ENCODE data around the gene RHBDL1.

The RHBDL1 gene

DNA sequence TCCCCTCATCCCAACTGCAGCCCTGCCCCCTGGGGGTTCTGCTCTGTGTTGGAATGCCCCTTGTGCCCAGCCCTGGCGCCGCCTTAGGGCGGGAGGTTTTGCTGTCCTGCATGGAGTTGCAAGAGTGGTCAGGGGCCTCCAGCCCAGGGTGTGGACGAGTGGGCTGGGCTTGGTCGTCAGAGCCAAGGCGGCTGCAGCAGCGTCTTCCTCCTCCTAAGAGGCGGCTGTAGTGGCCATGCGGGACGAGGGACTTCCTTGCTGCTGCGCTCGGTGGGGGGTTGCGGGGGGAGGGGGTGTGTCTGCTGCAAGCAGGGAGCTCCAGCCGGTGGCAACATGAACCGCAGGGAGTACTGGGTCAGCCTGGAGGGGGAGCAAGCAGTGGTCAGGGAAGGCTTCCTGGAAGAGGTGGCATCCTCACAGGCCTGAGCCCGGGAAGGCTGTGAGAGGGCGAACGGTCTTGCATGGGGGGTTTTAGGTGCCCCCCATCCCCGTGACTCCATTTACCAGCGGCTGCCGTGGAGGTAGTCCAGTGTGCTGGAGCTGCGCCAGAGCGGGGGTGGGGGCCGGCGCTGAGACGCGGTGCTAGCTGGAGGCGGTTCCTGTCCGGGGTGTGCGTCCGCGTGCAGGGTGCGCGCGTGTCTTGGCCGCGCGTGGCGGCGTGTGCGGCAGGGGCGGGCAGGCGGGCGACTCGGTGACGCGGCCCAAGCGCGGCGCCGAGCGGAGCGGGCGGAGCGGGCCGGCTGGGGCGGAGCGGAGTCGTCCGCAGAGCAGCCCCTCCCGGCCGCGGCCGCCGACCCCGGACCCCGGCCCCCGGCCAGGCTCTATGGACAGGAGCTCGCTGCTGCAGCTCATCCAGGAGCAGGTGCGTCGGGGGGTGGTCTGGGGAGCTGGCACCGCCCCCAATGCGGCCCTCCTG, at the start of gene RHBDL1:
RHBDL1 (plus strand) TSS at position 704 of the 916 bp plus-strand sequence; CDS start at position 824, 120 bp downstream.
- TF ChIP-seq ZNF274 (IDR thresholded peaks at IDR 0.05; ENCODE audit: low read depth, low read length) = no peak
- no peak within 1 kb of the TSS for H3K4me3 ChIP-seq (ENCODE audit: low read length)

DNA sequence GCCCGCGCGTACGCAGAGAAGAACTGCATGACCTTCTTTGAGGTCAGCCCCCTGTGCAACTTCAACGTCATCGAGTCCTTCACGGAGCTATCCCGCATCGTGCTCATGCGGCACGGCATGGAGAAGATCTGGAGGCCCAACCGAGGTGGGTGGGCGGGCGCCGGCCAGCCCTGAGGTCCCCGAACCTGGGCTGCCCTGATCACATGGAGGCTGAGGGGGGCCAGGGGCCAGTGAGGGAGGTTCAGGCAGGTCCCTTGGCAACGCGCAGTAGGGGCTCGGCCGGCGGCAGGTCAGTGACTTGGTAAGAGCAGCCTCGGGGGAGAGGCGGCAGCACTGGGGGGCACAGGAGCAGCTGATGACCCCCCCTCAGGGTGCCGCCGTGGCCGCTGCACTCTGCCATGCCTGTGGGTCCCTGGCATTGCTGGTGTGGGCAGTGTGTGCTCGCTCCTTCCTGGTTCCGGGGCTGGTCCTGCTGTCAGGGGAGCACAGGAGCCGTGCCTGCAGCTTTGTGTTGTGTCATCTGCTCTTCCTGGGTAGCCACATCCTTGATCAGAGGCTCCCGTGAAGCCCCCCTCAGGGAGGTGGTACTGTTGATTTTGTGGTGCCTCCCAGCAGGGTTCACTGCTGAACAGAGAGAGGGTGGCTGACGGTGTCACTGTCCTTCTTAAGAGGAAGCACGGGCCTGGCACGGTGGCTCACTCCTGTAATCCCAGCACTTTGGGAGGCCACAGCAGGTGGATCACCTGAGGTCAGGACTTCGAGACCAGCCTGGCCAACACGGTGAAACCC, 49.3 kb upstream of the RHBDL1 start:
- no peak overlapping the region for H3K4me3 ChIP-seq (ENCODE audit: low read length)
- TF ChIP-seq ZNF274 (IDR thresholded peaks at IDR 0.05; ENCODE audit: low read depth, low read length) = no peak

DNA sequence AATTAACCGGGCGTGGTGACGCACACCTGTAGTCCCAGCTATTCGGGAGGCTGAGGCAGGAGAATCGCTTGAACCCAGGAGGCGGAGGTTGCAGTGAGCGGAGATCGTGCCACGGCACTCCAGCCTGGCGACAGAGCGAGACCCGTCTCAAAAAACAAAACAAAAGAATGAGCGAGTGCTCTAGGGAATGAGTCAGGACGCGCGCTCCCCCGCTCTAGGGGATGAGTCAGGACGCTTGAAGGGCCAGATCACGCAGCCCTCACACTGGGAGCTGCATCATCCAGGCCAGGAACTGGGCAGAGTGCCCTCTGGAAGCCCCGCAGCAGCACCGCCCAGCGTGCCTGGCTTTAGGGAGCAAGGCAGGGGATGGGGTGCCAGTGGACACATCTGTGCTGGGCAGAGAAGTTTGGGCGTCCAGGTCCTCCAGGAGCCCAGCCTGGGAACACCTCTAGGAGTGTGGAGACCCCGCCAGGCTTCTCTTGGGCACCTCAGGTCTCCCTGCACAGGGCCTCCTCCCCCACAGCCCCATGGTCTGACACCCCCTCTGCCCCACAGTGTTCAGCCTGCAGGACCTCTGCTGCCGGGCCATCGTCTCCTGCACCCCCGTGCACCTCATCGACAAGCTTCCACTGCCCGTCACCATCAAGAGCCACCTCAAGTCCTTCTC, 48.6 kb upstream of the RHBDL1 start:
- H3K4me3 ChIP-seq (ENCODE audit: low read length) = no peak overlapping the region
- no peak for TF ChIP-seq ZNF274 (IDR thresholded peaks at IDR 0.05; ENCODE audit: low read depth, low read length)

DNA sequence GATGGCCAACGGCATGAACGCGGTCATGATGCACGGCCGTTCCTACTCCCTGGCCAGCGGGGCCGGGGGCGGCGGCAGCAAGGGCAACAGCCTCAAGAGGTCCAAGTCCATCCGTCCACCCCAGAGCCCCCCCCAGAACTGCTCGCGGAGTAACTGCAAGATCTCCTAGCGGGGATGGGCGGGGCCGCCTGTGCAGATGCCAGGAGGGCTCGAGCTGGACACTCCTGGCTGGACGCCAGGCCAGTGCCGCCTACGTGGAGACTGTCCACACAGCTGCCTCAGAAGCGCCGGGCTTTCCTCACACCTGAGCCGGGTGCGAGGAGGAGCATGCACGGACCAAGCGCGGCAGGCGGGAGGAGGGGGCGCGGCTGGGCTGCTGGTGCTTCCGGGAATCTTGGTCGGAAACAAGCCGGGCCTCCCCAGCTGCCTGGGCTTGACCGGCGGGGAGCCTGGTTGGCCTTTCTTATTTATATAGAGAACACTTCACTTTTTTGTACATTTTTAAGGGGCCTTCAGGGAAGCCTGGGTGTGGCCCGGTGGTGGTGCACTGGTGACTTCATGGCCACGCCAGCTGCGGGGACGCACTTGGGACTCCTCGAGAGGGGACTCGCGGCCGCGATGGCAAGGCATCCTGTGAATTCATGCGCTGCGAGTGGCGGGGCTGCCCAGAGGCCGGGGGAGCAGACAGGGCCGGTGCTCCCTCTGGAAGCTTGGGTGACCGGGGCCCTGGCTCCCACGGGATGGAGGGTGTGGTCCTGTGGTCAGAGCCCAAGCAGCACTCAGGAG, 47.8 kb upstream of the RHBDL1 start:
- TF ChIP-seq ZNF274 (IDR thresholded peaks at IDR 0.05; ENCODE audit: low read depth, low read length) = no peak
- no peak overlapping the region for H3K4me3 ChIP-seq (ENCODE audit: low read length)

DNA sequence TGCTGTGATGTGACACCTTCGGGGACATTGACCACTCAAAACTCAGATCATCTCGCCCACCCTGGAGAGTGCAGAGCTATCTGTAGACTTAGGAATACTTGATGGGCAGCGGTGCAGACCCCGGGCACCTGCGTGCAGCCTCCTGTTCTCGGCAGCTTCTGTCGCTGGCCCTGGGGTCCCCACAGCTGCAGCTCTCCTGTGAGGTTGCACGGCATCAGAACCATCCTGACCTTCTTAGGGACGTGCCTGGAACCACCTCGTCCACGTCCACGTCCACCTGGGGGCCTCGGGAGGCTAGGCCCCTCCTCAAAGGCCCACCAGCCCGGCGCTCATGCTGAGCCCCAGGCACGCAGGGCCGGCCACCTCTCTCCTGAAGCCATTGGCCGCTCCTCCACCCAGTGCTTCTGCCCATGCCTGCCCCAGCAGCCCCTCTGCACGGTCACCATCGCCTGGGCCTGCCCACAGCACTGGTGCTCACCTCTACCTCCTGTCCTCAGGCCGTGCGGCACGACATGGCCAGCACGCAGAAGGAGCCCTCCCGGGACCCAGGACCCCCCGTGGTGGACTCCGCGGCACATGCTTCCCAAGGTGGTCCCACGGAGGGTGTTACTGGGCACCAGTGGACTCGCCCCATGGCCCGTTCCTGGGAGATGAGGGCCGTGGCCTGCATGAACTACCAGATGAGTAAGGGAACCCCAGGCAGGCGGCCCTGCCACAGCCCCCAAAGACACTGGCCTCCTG, 47.0 kb upstream of the RHBDL1 start:
- TF ChIP-seq ZNF274 (IDR thresholded peaks at IDR 0.05; ENCODE audit: low read depth, low read length) = no peak
- no peak overlapping the region for H3K4me3 ChIP-seq (ENCODE audit: low read length)

DNA sequence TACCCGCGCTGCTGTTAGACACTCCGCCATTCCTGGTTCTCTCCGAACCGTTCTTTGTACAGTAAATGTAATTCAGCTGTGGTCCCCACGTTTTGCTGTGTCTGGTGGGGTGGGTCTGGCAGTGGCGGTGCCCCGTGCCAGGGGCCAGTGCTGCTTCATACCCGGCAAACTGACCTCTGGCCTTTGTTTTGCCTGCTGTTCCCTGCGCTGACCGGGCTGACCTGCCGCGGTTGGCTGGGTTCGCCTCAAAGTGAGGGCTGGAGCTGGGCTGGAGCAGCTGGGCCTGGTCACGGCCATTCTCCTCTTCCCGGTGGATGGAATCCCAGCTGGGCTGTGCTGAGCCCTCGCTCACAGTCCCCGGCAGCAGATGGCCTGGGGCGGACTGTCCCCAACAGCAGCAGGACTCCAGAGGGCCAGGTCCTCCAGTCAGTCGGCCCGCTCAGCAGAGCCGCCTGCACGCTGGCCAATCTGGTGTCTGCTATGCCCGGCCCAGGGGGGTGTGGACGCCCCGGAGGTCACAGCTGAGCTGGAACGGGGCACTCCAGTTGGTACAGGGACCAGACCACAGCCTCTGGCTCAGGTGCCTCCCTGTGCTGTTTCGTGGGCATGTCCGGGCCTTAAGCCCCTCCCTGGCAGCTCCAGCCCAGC, 46.2 kb upstream of the RHBDL1 start:
- no peak for TF ChIP-seq ZNF274 (IDR thresholded peaks at IDR 0.05; ENCODE audit: low read depth, low read length)
- H3K4me3 ChIP-seq (ENCODE audit: low read length) = no peak overlapping the region

DNA sequence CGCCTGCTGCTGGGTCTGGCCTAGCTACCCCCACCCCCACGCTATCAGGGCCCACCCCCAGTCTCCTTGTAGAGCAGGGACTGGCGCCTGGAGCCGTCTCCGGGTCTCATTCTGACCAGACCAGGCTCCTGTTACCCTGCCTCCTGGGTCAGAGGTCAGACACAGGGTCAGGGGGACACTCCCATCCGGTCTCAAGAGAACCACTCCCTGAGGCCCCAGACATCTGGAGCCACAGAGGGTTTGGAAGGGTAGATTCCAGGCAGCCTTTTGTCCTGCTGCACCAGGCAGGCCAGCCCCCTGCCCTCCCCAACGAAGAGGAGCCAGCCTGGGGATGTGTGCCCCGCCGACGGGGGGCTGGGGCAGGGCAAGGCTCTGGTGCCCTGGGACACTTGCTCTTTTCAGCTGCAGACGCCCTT, 45.6 kb upstream of the RHBDL1 start:
- no peak for TF ChIP-seq ZNF274 (IDR thresholded peaks at IDR 0.05; ENCODE audit: low read depth, low read length)

DNA sequence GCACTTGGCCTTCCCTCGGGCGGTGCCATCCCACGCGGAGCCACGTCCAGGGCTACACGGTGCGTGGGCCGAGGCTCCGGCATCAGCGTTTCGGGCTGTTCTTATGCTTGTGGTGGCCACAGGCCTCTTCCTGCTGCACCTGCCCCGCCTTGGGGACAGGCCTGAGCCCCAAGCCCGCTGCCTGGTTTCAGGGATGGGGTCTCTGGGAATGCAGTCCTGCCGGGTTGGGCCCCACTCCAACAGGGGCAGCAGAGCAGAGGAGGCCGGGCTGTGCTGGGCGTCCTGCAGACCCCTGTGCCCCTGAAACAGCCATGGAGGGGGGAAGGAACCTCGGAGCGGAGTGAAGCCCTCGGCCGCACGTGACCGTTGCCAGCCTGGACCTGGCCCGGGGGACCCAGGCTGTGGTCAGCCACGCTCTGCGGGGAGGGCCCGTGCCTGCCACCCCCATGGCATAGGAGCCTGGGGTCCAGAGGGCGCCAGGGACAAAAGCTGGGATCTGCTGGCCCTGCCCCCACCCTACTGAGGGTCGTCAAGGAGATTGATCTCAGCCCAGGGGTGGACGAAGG, 45.1 kb upstream of the RHBDL1 start:
- no peak overlapping the region for H3K4me3 ChIP-seq (ENCODE audit: low read length)
- TF ChIP-seq ZNF274 (IDR thresholded peaks at IDR 0.05; ENCODE audit: low read depth, low read length) = no peak

More for the DNA sequence above, 45.6 kb upstream of the RHBDL1 start:
- no peak overlapping the region for H3K4me3 ChIP-seq (ENCODE audit: low read length)

DNA sequence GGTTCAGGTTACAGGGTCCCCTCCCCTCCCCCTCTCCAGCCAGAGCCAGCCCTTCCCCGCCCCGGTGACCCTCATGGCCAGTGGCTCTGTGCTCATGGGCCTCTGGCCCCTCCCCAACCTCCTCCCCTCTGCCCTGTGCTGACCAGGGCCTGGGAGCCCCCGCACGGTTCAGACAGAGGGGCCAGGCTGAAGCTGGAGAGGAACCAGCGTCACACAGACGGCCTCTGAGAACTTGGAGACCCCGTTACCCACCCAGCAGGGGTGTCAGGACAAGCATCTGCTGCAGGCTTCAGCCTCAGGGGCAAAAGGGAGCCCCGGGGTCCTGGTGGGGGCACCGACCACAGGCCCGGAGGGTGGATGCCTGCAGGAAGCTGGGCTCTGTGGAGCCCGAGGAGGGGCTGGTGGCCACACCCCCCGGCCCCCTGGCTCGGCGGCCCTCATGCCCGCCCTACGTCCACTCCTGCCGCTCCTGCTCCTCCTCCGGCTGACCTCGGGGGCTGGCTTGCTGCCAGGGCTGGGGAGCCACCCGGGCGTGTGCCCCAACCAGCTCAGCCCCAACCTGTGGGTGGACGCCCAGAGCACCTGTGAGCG, 44.6 kb upstream of the RHBDL1 start, which contains the start of gene WFIKKN1:
WFIKKN1 (plus strand) TSS at position 171 of the 591 bp plus-strand sequence; CDS start at position 440, 269 bp downstream.
- H3K4me3 ChIP-seq (ENCODE audit: low read length) = no peak within 1 kb of the TSS
- TF ChIP-seq ZNF274 (IDR thresholded peaks at IDR 0.05; ENCODE audit: low read depth, low read length) = no peak

DNA sequence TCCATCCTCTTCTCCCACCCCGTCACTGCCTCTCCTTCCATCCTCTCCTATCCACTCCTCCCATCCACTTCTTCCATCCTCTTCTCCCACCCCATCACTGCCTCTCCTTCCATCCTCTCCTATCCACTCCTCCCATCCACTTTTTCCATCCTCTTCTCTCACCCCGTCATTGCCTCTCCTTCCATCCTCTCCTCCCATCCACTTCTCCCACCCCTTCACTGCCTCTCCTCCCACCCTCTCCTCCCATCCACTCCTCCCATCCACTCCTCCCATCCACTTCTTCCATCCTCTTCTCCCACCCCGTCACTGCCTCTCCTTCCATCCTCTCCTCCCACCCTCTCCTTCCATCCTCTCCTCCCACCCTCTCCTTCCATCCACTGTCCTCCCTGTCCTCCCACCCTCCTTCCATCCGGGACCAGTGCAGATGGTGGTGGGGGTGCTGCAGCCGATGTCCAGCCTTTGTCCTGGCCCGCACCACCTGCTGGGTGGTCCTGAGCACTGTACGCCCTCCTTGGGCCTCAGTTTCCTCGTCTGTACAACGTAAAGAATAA, 43.6 kb upstream of the RHBDL1 start:
- H3K4me3 ChIP-seq (ENCODE audit: low read length) = no peak overlapping the region
- no peak for TF ChIP-seq ZNF274 (IDR thresholded peaks at IDR 0.05; ENCODE audit: low read depth, low read length)

Data from GM08714 (cell line).